Smooth muscle cell (in vitro differentiated cells): ENCODE measurements around the gene FBN2. TPM values are rescaled to one million over a fixed set of nuclear protein-coding genes. Genes with fewer than 3 reads are reported as not detected.

Source experiments
- DNase-seq: peaks from one replicate; lab custom pipeline; 2025; ENCODE audit not compliant: unreplicated experiment; lab: John Stamatoyannopoulos, UW
- H2AFZ ChIP-seq: fragments of 200-600 bp; sonication (generic); 2 replicates; pipeline ENCODE4 v1.6.0; 2016; ENCODE audit warnings: antibody characterized with exemption, low read depth, mild to moderate bottlenecking
- H3F3A ChIP-seq: fragments of 200-600 bp; sonication (generic); 2 replicates; pipeline ENCODE4 v1.6.0; 2017; ENCODE audit warnings: antibody characterized with exemption, low read depth
- H3K27ac ChIP-seq: fragments of 200-600 bp; sonication (generic); 2 replicates; pipeline ENCODE4 v1.5.1; 2016; ENCODE audit warnings: low read depth, mild to moderate bottlenecking
- H3K27me3 ChIP-seq: fragments of 200-600 bp; sonication (generic); 2 replicates; pipeline ENCODE4 v1.6.1; 2016; ENCODE audit warnings: low read depth, mild to moderate bottlenecking
- H3K36me3 ChIP-seq: fragments of 200-600 bp; sonication (generic); 2 replicates; pipeline ENCODE4 v1.5.1; 2016; ENCODE audit warnings: low read depth
- H3K4me1 ChIP-seq: fragments of 200-600 bp; sonication (generic); 2 replicates; pipeline ENCODE4 v1.5.1; 2016; ENCODE audit warnings: low read depth
- H3K4me2 ChIP-seq: fragments of 200-600 bp; sonication (generic); 2 replicates; pipeline ENCODE4 v1.6.0; 2016; ENCODE audit warnings: mild to moderate bottlenecking
- H3K4me3 ChIP-seq: fragments of 200-600 bp; sonication (generic); 2 replicates; pipeline ENCODE4 v1.5.1; 2016; ENCODE audit warnings: mild to moderate bottlenecking
- H3K79me2 ChIP-seq: fragments of 200-600 bp; sonication (generic); 2 replicates; pipeline ENCODE4 v1.6.0; 2016; ENCODE audit warnings: low read depth, mild to moderate bottlenecking
- H3K9ac ChIP-seq: fragments of 200-600 bp; sonication (generic); 2 replicates; pipeline ENCODE4 v1.6.0; 2016; ENCODE audit warnings: low read depth
- H3K9me3 ChIP-seq: fragments of 200-600 bp; sonication (generic); replicated peaks from 2 replicates; pipeline ENCODE4 v1.5.1; 2016; ENCODE audit warnings: low read depth
- H4K20me1 ChIP-seq: fragments of 200-600 bp; sonication (generic); 2 replicates; pipeline ENCODE4 v1.6.0; 2016; ENCODE audit warnings: low read depth
- WGBS: methylation state at CpG from one replicate; pipeline ENCODE4 v1.1.7; 2016; ENCODE audit warnings: low lambda C conversion rate; 5-methylcytosine and 5-hydroxymethylcytosine counted together
- polyA plus RNA-seq: library from polyadenylated mRNA; unstranded; fragments of >200 nt; fragmentation: Nextera tagmentation; extraction: Ambion mirVana; gene quantifications from 2 replicates; pipeline ENCODE4 v1.2.1, GENCODE V29; 2016
- total RNA-seq: library from RNA; depleted of rRNA; stranded (reverse); fragments of >200 nt; gene quantifications from 2 replicates; pipeline ENCODE4 v1.2.3, GENCODE V29; 2014
- TF ChIP-seq, protein P1 (sequence below): fragments of 200-600 bp; sonication (generic); IDR thresholded peaks from 2 replicates; pipeline ENCODE4 v1.5.1; 2017; ENCODE audit warnings: borderline replicate concordance, mild to moderate bottlenecking, antibody characterized with exemption; ENCODE audit not compliant: insufficient read depth, poor library complexity, severe bottlenecking

Gene FBN2
- total and polyA plus RNA-seq, 2 experiments from 2014 or later: 17.2 to 25.9 TPM

- H3K4me2 ChIP-seq: no peak overlapping the region
- H2AFZ ChIP-seq: no peak overlapping the region
- TF ChIP-seq, protein P1, sequence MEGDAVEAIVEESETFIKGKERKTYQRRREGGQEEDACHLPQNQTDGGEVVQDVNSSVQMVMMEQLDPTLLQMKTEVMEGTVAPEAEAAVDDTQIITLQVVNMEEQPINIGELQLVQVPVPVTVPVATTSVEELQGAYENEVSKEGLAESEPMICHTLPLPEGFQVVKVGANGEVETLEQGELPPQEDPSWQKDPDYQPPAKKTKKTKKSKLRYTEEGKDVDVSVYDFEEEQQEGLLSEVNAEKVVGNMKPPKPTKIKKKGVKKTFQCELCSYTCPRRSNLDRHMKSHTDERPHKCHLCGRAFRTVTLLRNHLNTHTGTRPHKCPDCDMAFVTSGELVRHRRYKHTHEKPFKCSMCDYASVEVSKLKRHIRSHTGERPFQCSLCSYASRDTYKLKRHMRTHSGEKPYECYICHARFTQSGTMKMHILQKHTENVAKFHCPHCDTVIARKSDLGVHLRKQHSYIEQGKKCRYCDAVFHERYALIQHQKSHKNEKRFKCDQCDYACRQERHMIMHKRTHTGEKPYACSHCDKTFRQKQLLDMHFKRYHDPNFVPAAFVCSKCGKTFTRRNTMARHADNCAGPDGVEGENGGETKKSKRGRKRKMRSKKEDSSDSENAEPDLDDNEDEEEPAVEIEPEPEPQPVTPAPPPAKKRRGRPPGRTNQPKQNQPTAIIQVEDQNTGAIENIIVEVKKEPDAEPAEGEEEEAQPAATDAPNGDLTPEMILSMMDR: no peak
- no peak overlapping the region for H3K9ac ChIP-seq
- H3K4me1 ChIP-seq: no peaks in the 10 kb centered on the region
- no peaks in the 10 kb centered on the region for H3K9me3 ChIP-seq
- H3K27ac ChIP-seq: no peak overlapping the region
- no peaks in the 10 kb centered on the region for H3K36me3 ChIP-seq
- H4K20me1 ChIP-seq: no peaks in the 10 kb centered on the region
- no peaks in the 10 kb centered on the region for H3K27me3 ChIP-seq
- H3K79me2 ChIP-seq: no peaks in the 10 kb centered on the region
- H3F3A ChIP-seq: no peaks in the 10 kb centered on the region
- 92% methylated on average over 1 of the region's 1 CpG for WGBS
- no peak for DNase-seq
- no peak overlapping the region for H3K4me3 ChIP-seq
Measured at GRCh38 chr5:128490761-128491160, 47.3 kb downstream of the FBN2 start.

DNA sequence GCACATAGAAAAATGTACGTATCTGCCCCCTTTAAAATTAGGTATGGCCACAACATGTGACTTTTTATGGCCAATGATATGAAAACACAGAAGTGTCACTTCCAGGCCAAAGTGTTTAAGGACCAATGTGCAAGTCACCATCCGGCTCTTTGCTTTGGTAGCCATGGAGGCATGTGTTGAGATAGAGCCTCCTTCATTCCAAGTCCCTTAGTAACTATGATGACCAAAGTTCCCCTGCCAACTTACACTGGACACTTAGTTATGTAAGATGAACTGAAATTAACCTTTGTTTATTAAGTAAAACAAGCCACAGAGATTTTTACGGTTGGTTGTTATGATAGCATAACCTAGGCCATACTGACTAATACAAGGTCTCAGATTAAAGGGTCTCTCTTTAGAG, 51.0 kb downstream of the FBN2 start:
- H3K9ac ChIP-seq: no peak overlapping the region
- H3K4me3 ChIP-seq: no peak overlapping the region
- 96% methylated on average over 3 of the region's 3 CpGs for WGBS
- no peaks in the 10 kb centered on the region for H3K27me3 ChIP-seq
- no peaks in the 10 kb centered on the region for H3K79me2 ChIP-seq
- H3K27ac ChIP-seq: no peak overlapping the region
- no peak overlapping the region for H3K4me2 ChIP-seq
- H3K4me1 ChIP-seq: no peaks in the 10 kb centered on the region
- H3K9me3 ChIP-seq: no peaks in the 10 kb centered on the region
- H4K20me1 ChIP-seq: no peaks in the 10 kb centered on the region
- TF ChIP-seq, protein P1: no peak
- H3F3A ChIP-seq: no peaks in the 10 kb centered on the region
- H3K36me3 ChIP-seq: no peaks in the 10 kb centered on the region
- no peak overlapping the region for H2AFZ ChIP-seq
- DNase-seq: no peak

- Histone ChIP-seq H3K4me3 (no peak overlapping the region), H3K27me3 (no peaks in the 10 kb centered on the region), H2AFZ (no peak overlapping the region), H4K20me1 (no peaks in the 10 kb centered on the region), H3K4me2 (no peak overlapping the region), H3K9me3 (no peaks in the 10 kb centered on the region), H3K9ac (no peak overlapping the region), H3K79me2 (no peaks in the 10 kb centered on the region), H3F3A (no peaks in the 10 kb centered on the region), H3K36me3 (no peaks in the 10 kb centered on the region), H3K27ac (no peak overlapping the region), H3K4me1 (no peaks in the 10 kb centered on the region)
- TF ChIP-seq, protein P1: no peak
- no peak for DNase-seq
- WGBS: 85% methylated on average over 3 of the region's 3 CpGs
Measured at GRCh38 chr5:128483738-128484137, 54.3 kb downstream of the FBN2 start.

DNA sequence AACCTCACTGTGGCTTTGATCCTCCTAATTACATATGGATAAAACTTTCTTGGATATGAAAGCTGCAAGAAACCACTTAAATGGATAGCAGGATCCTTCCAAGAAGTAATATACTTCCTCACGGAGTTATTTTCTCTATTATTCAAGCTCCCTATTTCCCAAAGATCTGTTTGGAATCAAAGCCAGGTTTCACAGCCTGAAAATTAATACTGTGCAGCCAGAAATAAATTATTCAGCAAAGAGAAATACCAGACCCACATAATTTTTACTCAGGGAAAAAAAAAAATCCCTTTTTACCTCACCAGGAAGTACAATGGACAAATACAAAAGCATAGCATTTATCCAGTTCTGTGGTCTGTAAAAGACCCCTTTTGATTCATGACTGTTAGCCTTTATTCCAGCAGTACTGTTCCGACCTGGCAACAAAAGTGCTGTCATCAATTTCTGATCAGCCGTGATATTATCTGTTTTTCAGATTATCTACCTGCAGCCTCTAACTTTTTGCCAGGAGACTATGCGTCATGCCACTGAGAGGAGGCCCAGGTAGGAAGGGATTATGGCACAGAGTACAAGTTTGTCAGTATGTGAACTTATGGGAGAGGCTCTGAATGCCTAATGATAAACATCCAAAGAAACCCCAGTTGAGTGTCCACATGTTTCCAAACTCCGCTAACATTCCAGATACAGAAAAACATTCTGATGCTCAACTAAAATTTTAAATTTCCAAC, 57.0 kb downstream of the FBN2 start:
- Histone ChIP-seq H3K4me3 (no peak overlapping the region), H3K4me2 (no peak overlapping the region), H3K4me1 (no peaks in the 10 kb centered on the region), H3K27me3 (no peaks in the 10 kb centered on the region), H3K27ac (no peak overlapping the region), H3F3A (no peaks in the 10 kb centered on the region), H3K79me2 (no peaks in the 10 kb centered on the region), H2AFZ (no peak overlapping the region), H3K9ac (no peak overlapping the region), H3K9me3 (no peaks in the 10 kb centered on the region), H4K20me1 (no peaks in the 10 kb centered on the region), H3K36me3 (no peaks in the 10 kb centered on the region)
- 93% methylated on average over 5 of the region's 5 CpGs for WGBS
- no peak for DNase-seq
- TF ChIP-seq, protein P1: no peak
